Colonic mucosa (tissue), 4 donors: ENCODE measurements around the gene DOC2A. TPM values are rescaled to one million over a fixed set of nuclear protein-coding genes. Genes with fewer than 3 reads are reported as not detected.

Source experiments
- DNase-seq: peaks from one replicate; pipeline ENCODE4 v3.0.0-alpha.2; 2020
- H3K27ac ChIP-seq: fragments of 200-600 bp; one replicate; pipeline ENCODE4 v1.8.0; 2021
- H3K27me3 ChIP-seq: fragments of 200-600 bp; one replicate; pipeline ENCODE4 v1.8.0; 2021
- H3K36me3 ChIP-seq: fragments of 200-600 bp; one replicate; pipeline ENCODE4 v1.8.0; 2021
- H3K4me1 ChIP-seq: fragments of 200-600 bp; one replicate; pipeline ENCODE4 v1.8.0; 2021; ENCODE audit warnings: mild to moderate bottlenecking
- H3K4me3 ChIP-seq: fragments of 200-600 bp; one replicate; pipeline ENCODE4 v1.8.0; 2021
- H3K9ac ChIP-seq, 2 donors: one replicate each; pipeline ENCODE4 v1.7.0; 2013; ENCODE audit warnings: control low read depth in 2 of 2, low read depth in 2 of 2, low read length in 2 of 2
- H3K9me3 ChIP-seq: fragments of 200-600 bp; one replicate; pipeline ENCODE4 v1.8.0; 2021
- intact Hi-C: fragments of 100-400 bp; cut with DNase I; formaldehyde crosslinking; loops from one replicate; pipeline ENCODE4 v1.14.1; 2022
- total RNA-seq, 2 donors: library from RNA; stranded (reverse); fragmentation: NEBNext Ultra II Directional in 1 of 2; extraction: Animal tissue kit (Norgen Biotek cat#: 25700) in 1 of 2; gene quantifications; one replicate each; pipeline ENCODE4 v1.2.1, GENCODE V29; 2021
- TF ChIP-seq, protein P1 (sequence below): fragments of 200-600 bp; IDR thresholded peaks from one replicate; pipeline ENCODE4 v1.8.0; 2022; ENCODE audit warnings: antibody characterized with exemption, mild to moderate bottlenecking
- donor health status: healthy.
- donor health status: DM: no; HTN: no; CAD: no.
- donor health status: DM: no; HTN: no; CAD: no.

Gene DOC2A
- total RNA-seq, 2 donors from 2014 or later = 4.8 to 12.9 TPM

GRCh38 chr16:30052671-30053372, 42.0 kb upstream of the DOC2A start:
- no peak overlapping the region for H3K27ac ChIP-seq
- intact Hi-C loops = no loop called here
- peak overlapping the region; percentile 46 to 77 for H3K9ac ChIP-seq
- H3K9me3 ChIP-seq = no peaks in the 10 kb centered on the region
- TF ChIP-seq, protein P1, sequence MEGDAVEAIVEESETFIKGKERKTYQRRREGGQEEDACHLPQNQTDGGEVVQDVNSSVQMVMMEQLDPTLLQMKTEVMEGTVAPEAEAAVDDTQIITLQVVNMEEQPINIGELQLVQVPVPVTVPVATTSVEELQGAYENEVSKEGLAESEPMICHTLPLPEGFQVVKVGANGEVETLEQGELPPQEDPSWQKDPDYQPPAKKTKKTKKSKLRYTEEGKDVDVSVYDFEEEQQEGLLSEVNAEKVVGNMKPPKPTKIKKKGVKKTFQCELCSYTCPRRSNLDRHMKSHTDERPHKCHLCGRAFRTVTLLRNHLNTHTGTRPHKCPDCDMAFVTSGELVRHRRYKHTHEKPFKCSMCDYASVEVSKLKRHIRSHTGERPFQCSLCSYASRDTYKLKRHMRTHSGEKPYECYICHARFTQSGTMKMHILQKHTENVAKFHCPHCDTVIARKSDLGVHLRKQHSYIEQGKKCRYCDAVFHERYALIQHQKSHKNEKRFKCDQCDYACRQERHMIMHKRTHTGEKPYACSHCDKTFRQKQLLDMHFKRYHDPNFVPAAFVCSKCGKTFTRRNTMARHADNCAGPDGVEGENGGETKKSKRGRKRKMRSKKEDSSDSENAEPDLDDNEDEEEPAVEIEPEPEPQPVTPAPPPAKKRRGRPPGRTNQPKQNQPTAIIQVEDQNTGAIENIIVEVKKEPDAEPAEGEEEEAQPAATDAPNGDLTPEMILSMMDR = no peak
- peak; percentile 96 for DNase-seq
- peaks cover 4% of the 10 kb centered on the region for H3K4me1 ChIP-seq
- H3K36me3 ChIP-seq = no peaks in the 10 kb centered on the region
- H3K4me3 ChIP-seq = peak overlapping the region; percentile 54
- no peaks in the 10 kb centered on the region for H3K27me3 ChIP-seq

- Histone ChIP-seq H3K27me3 (no peaks in the 10 kb centered on the region), H3K27ac (no peak overlapping the region), H3K9me3 (no peaks in the 10 kb centered on the region), H3K36me3 (no peaks in the 10 kb centered on the region), H3K4me3 (no peak overlapping the region), H3K9ac (no peak overlapping the region), H3K4me1 (peaks cover 4% of the 10 kb centered on the region)
- TF ChIP-seq, protein P1 = no peak
- intact Hi-C loops = no loop called here
- no peak for DNase-seq
Measured at GRCh38 chr16:30051518-30051917, 40.7 kb upstream of the DOC2A start.

- Histone ChIP-seq H3K36me3 (no peaks in the 10 kb centered on the region), H3K9me3 (no peaks in the 10 kb centered on the region), H3K4me1 (peaks cover 4% of the 10 kb centered on the region), H3K4me3 (no peak overlapping the region), H3K27me3 (no peaks in the 10 kb centered on the region), H3K27ac (no peak overlapping the region), H3K9ac (no peak overlapping the region)
- DNase-seq = no peak
- TF ChIP-seq, protein P1 = no peak
- intact Hi-C loops = no loop called here
Measured at GRCh38 chr16:30049871-30050270, 39.0 kb upstream of the DOC2A start.

GRCh38 chr16:30046588-30046987, 35.8 kb upstream of the DOC2A start:
- TF ChIP-seq, protein P1 = no peak
- no peak overlapping the region for H3K27ac ChIP-seq
- no peaks in the 10 kb centered on the region for H3K27me3 ChIP-seq
- no peaks in the 10 kb centered on the region for H3K9me3 ChIP-seq
- no peaks in the 10 kb centered on the region for H3K36me3 ChIP-seq
- no peak for DNase-seq
- H3K4me1 ChIP-seq = no peaks in the 10 kb centered on the region
- H3K4me3 ChIP-seq = no peak overlapping the region
- H3K9ac ChIP-seq = no peak overlapping the region
- intact Hi-C loops = no loop called here

GRCh38 chr16:30046178-30046577, 35.4 kb upstream of the DOC2A start:
- Histone ChIP-seq H3K27me3 (no peaks in the 10 kb centered on the region), H3K4me1 (no peaks in the 10 kb centered on the region), H3K9me3 (no peaks in the 10 kb centered on the region), H3K9ac (no peak overlapping the region), H3K27ac (no peak overlapping the region), H3K36me3 (no peaks in the 10 kb centered on the region), H3K4me3 (no peak overlapping the region)
- DNase-seq = no peak
- intact Hi-C loops = no loop called here
- TF ChIP-seq, protein P1 = no peak
